Activated naive CD4-positive, alpha-beta T cell treated with anti-CD3 and anti-CD28 coated beads, Interleukin-2, amount 10 ng/mL, durations not matched to agents 5 hours and 36 hours (primary cell): ENCODE measurements around the gene CTSA. TPM values are rescaled to one million over a fixed set of nuclear protein-coding genes. Genes with fewer than 3 reads are reported as not detected.

Experiments used
- total RNA-seq, 2 experiments: library from RNA; stranded (reverse); gene quantifications; one replicate each; pipeline ENCODE4 v1.2.3, GENCODE V29; 2021

The CTSA gene
- 10 to 100 TPM; 56.9 to 57.5 TPM for total RNA-seq

DNA sequence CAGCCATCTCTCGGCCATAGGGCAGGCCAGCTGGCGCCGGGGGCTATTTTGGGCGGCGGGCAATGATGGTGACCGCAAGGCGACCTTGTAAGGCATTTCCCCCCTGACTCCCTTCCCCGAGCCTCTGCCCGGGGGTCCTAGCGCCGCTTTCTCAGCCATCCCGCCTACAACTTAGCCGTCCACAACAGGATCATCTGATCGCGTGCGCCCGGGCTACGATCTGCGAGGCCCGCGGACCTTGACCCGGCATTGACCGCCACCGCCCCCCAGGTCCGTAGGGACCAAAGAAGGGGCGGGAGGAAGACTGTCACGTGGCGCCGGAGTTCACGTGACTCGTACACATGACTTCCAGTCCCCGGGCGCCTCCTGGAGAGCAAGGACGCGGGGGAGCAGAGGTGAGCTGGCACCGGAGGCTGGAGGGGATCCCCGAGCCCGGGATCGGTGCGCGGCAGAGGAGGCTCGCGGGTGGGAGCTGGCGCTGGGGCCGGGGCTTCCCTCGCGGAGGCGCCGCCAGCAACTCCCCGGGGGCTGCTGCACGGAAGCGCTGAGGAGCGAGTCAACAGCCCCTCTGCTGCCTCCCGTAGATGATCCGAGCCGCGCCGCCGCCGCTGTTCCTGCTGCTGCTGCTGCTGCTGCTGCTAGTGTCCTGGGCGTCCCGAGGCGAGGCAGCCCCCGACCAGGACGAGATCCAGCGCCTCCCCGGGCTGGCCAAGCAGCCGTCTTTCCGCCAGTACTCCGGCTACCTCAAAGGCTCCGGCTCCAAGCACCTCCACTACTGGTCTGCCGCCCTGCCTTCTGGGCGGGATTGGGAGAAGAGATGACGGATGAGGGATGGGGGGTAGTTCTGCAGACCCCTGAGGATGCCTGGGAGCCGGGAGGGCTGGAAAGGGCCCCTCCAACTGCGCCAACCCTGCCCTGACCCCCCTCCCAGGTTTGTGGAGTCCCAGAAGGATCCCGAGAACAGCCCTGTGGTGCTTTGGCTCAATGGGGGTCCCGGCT is at the start of gene CTSA, which contains the start of gene NEURL2:
Gene CTSA (plus strand): TSS at position 351 of the 999 bp plus-strand sequence. CDS start 234 bp downstream, at position 585.
Gene NEURL2 (minus strand): TSS at position 224 of the 999 bp plus-strand sequence. CDS start 217 bp downstream, at position 7.

DNA sequence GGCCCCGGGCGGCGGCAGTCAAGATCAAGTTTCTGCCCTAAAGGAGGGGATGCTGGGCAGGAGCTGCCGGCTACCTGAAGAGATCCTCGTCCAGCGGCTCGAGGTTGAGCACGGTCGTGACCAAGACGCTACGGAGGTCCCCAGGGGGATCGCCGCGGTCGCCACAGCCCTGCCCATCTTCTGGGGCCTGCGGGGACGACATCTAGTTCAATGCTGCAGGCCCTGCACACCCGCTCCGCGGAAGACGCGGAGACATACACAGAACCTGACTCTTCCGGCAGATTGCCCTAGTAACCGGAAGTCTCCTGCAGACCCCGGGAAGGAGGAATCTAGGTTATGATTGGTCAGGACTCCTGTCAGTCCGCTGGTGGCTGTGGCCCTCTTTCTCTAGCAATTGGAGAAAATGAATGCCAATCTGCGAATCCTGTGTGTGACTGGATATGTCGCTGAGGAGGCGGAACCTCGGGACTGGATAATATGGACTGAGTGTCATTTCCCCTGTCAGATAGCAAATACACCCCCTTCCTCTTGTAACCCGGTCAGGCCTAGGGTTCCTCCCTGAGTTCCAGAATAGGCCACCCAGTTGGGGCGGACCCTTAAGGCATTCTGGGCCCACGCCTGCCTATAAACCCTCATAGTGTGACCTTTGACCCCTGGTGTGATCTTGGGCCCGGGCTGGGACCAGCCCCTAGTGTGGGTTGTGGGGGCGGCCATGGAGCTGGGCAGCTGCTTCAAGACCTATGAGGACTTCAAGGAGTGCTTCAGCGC is 33.8 kb upstream of the CTSA start, which contains the start of the genes ACOT8 and ZSWIM3:
Gene ACOT8 (minus strand): TSS at position 279 of the 768 bp plus-strand sequence. CDS start 77 bp downstream, at position 202.
Gene ZSWIM3 (plus strand): TSS at position 501 of the 768 bp plus-strand sequence. CDS start 212 bp downstream, at position 713.

DNA sequence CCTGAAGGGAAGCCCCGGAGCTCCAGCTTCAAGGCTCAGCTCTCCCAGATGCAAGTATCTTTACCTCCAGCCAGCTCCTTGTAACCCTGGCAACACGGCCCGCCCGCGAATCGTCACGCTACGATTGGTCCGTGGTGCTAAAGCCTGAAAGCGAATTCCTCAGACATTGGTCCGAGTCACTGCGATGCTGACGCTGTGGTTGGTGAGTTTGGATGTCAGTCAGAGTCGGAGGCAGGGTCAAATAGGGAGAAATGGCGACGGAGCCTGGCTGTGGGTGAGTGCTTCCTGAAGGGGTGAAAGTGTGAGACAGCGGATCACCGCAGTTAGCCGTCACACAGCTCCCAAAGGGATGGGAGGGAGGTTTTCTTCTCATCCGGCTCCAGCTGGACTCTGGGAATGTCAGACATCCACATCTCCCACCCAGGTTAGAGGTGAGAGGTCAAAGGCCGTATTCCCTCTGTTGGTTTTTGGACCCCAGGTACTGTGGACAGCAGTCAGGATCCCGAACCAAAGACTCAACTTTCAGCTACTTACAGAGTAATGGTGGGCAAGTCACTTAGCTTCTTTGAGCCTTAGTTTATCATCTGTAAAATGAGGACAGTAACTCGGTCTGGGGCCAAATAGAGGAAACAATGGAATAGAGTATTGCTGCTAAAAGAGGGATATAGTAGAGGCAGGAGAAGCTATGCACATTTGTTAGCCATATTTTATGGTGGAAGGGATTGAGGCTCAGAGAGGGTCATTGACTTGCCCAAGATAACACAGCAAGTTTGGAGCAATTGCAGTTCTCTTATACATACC is 9.9 kb upstream of the CTSA start, which contains the start of gene ZSWIM1:
Gene ZSWIM1 (plus strand): TSS at position 240 of the 801 bp plus-strand sequence. CDS start 1,366 bp downstream, outside the sequence.

DNA sequence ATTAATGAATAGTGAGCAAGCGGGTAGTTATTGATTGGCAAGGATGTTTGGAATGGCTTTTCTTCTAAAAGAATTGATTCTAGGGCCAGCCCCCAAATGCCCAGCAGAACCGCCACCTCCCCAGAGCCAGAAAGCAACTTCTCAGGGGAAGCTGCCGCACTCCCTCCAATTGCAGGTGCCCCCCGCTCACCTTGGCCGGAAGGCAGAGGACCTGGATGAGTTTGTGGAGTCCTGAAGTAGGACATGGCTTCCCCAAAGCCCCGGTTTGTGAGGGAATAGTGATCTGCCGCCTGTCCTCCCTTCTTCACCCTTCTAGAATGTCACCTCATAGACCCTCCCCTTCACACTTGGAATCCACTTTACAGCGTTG is 3.8 kb upstream of the CTSA start, which contains the start of gene SPATA25:
Gene SPATA25 (minus strand): TSS at position 277 of the 370 bp plus-strand sequence. CDS start 32 bp downstream, at position 245.

DNA sequence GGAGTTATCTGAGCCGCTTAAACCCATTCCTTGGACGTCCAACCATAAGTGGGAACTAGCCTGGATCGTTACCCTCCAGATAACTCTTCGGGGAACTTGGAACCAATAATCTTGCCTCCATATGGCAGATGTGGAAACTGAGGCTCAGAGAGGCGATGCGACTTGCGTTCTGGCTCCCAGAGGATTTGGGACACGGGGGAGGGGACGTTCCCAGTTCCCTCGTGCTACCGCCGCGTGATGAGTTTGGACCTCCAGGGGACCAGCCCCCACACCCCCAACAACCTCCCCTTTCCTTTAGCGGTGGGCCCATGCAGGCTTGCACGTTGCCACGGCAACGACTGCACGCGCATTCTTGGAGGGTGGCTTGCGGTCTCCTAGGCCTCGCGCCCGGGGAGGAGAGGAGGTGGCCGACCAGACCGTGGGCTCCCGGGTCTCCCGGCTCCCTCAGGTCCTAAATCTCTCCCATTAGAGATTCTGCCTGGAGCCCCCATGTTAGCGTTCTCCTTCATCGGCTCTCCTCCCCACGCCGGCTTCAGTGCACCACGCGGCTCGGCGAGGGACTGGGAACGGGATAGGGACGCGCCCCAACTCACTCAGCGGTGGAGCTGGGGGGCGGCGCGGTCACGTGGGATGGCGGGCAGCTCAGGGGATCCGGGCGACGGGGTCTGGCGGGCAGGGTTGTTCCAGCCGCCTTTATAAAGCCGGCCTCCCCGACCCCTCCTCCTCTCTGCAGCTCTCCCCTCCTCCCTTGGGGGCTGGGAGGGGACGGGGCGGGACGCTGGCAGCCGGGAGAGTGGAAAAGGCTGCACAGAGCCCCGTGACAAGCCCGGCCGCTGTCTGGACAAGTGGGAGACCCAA is 20.6 kb downstream of the CTSA start, which contains the start of gene PLTP:
Gene PLTP (minus strand): TSS at position 670 of the 858 bp plus-strand sequence. CDS start 703 bp downstream, outside the sequence.

DNA sequence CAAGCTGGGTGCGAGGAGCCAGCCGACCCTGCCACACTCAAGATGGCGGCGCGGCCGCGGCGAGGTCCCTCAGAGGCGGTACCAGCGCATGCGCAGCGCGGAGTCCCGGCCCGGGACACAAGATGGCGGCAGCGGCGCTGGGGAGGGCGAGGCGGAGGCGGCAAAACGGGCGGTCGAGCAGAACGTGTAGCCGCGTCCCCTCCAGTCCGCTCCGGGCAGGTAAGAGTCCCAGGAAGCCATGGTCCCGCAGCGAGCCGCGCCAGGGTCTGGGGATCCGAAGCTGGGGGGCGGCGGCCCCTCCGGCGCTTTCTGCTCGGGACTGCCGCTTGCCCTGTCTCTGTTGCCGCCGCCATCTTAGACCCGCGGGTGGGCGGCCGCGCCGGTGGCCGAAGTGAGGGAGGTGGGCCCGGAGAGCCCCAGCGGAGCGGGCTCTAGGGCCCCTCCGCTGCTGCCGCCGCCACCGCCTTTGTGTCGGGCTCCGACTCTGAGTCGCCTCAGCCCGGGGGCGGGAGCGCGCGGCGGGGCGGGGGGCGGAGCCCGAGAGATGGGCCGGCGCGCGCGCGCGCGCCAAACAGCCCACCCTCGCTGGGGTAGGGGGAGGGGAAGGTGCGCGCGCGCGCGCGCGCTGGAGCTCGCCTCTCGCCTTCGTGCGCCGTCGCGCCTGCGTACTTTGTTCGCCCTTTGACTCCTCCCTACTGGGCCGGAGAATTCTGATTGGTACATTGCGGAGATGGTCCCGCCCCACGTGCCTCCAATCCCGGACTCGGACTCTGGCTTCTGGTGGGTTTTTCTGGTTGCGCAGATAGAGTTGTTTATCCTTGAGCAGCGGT is 43.7 kb downstream of the CTSA start, which contains the start of gene PCIF1:
Gene PCIF1 (plus strand): TSS at position 98 of the 830 bp plus-strand sequence. CDS start 4,317 bp downstream, outside the sequence.

Other genes starting within 250 kb of the CTSA start
- not detected for gene WFDC11, start 221.1 kb upstream of the CTSA start, total RNA-seq
- gene WFDC13, start 189.3 kb upstream of the CTSA start, total RNA-seq, result not detected
- gene WFDC10B, start 186.3 kb upstream of the CTSA start, total RNA-seq, result not detected
- not detected for gene SPINT4, start 169.0 kb upstream of the CTSA start, total RNA-seq
- not detected for gene WFDC3, start 99.5 kb upstream of the CTSA start, total RNA-seq
- gene DNTTIP1, start 99.4 kb upstream of the CTSA start, total RNA-seq, result 10 to 100 TPM; 27.8 to 28.2 TPM
- gene UBE2C, start 78.7 kb upstream of the CTSA start, total RNA-seq, result 100 to 1,000 TPM; 135 to 141 TPM
- gene TNNC2, start 64.0 kb upstream of the CTSA start, total RNA-seq, result not detected
- under 1 TPM; 0.55 to 0.70 TPM for gene SNX21, start 57.5 kb upstream of the CTSA start, total RNA-seq
- 10 to 100 TPM; 29.6 to 32.8 TPM for gene ACOT8, start 33.9 kb upstream of the CTSA start, total RNA-seq
- 1 to 10 TPM; 5.6 to 6.6 TPM for gene ZSWIM3, start 33.7 kb upstream of the CTSA start, total RNA-seq
- gene ZSWIM1, start 10.1 kb upstream of the CTSA start, total RNA-seq, result 1 to 10 TPM; 9.3 to 9.7 TPM
- 1 to 10 TPM in 1 of 2 experiments, under 1 TPM in 1; 0.96 to 2.5 TPM for gene SPATA25, start 3.7 kb upstream of the CTSA start, total RNA-seq
- gene NEURL2, start 127 bp upstream of the CTSA start, total RNA-seq, result 1 to 10 TPM; 2.0 to 2.9 TPM
- gene PLTP, start 20.8 kb downstream of the CTSA start, total RNA-seq, result under 1 TPM; 0.43 to 0.50 TPM
- 10 to 100 TPM; 46.3 to 46.8 TPM for gene PCIF1, start 43.3 kb downstream of the CTSA start, total RNA-seq
- 10 to 100 TPM; 34.9 to 35.0 TPM for gene ZNF335, start 80.9 kb downstream of the CTSA start, total RNA-seq
- not detected for gene MMP9, start 117.6 kb downstream of the CTSA start, total RNA-seq
- under 1 TPM; 0.17 to 0.88 TPM for gene SLC12A5, start 137.9 kb downstream of the CTSA start, total RNA-seq
- gene NCOA5, start 198.6 kb downstream of the CTSA start, total RNA-seq, result 10 to 100 TPM; 26.4 to 28.3 TPM
- under 1 TPM; 0.71 to 0.82 TPM for gene CD40, start 227.0 kb downstream of the CTSA start, total RNA-seq